ENCODE measurements around the gene VAV1.
"Not testable (repeated sequence)": the region's sequence is repeated elsewhere in the genome, so short reads cannot be mapped to it uniquely, and the experiment has no call there.

DNA sequence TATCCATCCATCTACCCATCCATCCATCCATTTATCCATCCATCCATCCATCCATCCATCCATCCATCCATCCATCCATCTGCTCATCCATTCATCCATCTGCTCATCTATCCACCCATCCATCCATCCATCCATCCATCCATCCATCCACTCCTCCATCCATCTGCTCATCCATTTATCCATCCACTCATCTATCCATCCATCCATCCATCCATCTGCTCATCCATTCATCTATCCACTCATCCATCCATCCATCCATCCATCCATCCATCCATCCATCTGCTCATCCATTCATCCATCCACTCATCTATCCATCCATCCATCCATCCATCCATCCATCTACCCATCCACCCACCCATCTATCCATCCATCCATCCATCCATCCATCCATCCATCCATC is 3.5 kb downstream of the VAV1 start:
- not testable (repeated sequence) for TF ChIP-seq POLR2A (IDR thresholded peaks at IDR 0.05)
- TF ChIP-seq, protein P1, sequence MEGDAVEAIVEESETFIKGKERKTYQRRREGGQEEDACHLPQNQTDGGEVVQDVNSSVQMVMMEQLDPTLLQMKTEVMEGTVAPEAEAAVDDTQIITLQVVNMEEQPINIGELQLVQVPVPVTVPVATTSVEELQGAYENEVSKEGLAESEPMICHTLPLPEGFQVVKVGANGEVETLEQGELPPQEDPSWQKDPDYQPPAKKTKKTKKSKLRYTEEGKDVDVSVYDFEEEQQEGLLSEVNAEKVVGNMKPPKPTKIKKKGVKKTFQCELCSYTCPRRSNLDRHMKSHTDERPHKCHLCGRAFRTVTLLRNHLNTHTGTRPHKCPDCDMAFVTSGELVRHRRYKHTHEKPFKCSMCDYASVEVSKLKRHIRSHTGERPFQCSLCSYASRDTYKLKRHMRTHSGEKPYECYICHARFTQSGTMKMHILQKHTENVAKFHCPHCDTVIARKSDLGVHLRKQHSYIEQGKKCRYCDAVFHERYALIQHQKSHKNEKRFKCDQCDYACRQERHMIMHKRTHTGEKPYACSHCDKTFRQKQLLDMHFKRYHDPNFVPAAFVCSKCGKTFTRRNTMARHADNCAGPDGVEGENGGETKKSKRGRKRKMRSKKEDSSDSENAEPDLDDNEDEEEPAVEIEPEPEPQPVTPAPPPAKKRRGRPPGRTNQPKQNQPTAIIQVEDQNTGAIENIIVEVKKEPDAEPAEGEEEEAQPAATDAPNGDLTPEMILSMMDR (IDR thresholded peaks at IDR 0.05): not testable (repeated sequence)

All from tibial nerve (tissue), 3 donors.